ENCODE measurements around the gene DDB1.
"Not testable (repeated sequence)": the region's sequence is repeated elsewhere in the genome, so short reads cannot be mapped to it uniquely, and the experiment has no call there.

Gene DDB1

GRCh38 chr11:61265357-61265756 is 67.5 kb downstream of the DDB1 start:
- no peak overlapping the region for H3K27ac ChIP-seq
- no peak for TF ChIP-seq CTCF (conservative IDR thresholded peaks at IDR 0.05)

- H3K27ac ChIP-seq, result no peak overlapping the region
- no peak for TF ChIP-seq CTCF (conservative IDR thresholded peaks at IDR 0.05)
Observed at GRCh38 chr11:61264795-61265194, 68.1 kb downstream of the DDB1 start.

GRCh38 chr11:61264371-61264770 is 68.5 kb downstream of the DDB1 start:
- no peak for TF ChIP-seq CTCF (conservative IDR thresholded peaks at IDR 0.05)

GRCh38 chr11:61259363-61259762 is 73.5 kb downstream of the DDB1 start:
- no peak for TF ChIP-seq CTCF (conservative IDR thresholded peaks at IDR 0.05)
- no peak overlapping the region for H3K27ac ChIP-seq

More at GRCh38 chr11:61264371-61264770, 68.5 kb downstream of the DDB1 start:
- no peak overlapping the region for H3K27ac ChIP-seq

- H3K27ac ChIP-seq, result no peak overlapping the region
- no peak for TF ChIP-seq CTCF (conservative IDR thresholded peaks at IDR 0.05)
Observed at GRCh38 chr11:61258546-61258945, 74.4 kb downstream of the DDB1 start.

- H3K27ac ChIP-seq, result no peak overlapping the region
- no peak for TF ChIP-seq CTCF (conservative IDR thresholded peaks at IDR 0.05)
Observed at GRCh38 chr11:61256710-61257482, 76.0 kb downstream of the DDB1 start.

GRCh38 chr11:61254403-61255025 is 78.4 kb downstream of the DDB1 start:
- no peak overlapping the region for H3K27ac ChIP-seq
- TF ChIP-seq CTCF (conservative IDR thresholded peaks at IDR 0.05), result peak; percentile 81

- H3K27ac ChIP-seq, result not testable (repeated sequence)
Observed at GRCh38 chr11:61252332-61252731, 80.6 kb downstream of the DDB1 start.

- H3K27ac ChIP-seq, result not testable (repeated sequence)
Observed at GRCh38 chr11:61250796-61251765, 81.8 kb downstream of the DDB1 start.
